Caki2 (cell line): Measurements from ENCODE around the gene LGALS4. TPM values are rescaled to one million over a fixed set of nuclear protein-coding genes. Genes with fewer than 3 reads are reported as not detected.
"Not testable (repeated sequence)": the region's sequence is repeated elsewhere in the genome, so short reads cannot be mapped to it uniquely, and the experiment has no call there.

ENCODE experiments used
- DNase-seq: peaks from one replicate; pipeline ENCODE4 v3.0.0-alpha.2; 2015; ENCODE audit warnings: low read depth
- in situ Hi-C: cut with HindIII; loops from 2 replicates; pipeline ENCODE4 v1.10.0; 2016; ENCODE audit warnings: low sequenced_read_pairs, low pct_unique_long_range_greater_than_20kb, mixed read lengths
- total RNA-seq: library from RNA; depleted of rRNA; stranded (reverse); fragments of >200 nt; shearing (Covaris generic); gene quantifications from 2 replicates; pipeline ENCODE4 v1.2.3, GENCODE V29; 2014; ENCODE audit warnings: low replicate concordance

LGALS4 gene
- total RNA-seq, 1 experiment from 2014 or later: not detected

- in situ Hi-C loops: loop anchor here (25.0 kb wide), 1 partner anchor 249 kb away; no protein-coding TSS in a partner anchor
These were observed 26.0 kb downstream of the LGALS4 start for GRCh38 chr19:38786572-38787265.

GRCh38 chr19:38786061-38786460, 26.7 kb downstream of the LGALS4 start:
- DNase-seq: not testable (repeated sequence)
- in situ Hi-C loops: loop anchor here (25.0 kb wide), 1 partner anchor 249 kb away; no protein-coding TSS in a partner anchor

More at GRCh38 chr19:38786572-38787265, 26.0 kb downstream of the LGALS4 start:
- DNase-seq: no peak

DNA sequence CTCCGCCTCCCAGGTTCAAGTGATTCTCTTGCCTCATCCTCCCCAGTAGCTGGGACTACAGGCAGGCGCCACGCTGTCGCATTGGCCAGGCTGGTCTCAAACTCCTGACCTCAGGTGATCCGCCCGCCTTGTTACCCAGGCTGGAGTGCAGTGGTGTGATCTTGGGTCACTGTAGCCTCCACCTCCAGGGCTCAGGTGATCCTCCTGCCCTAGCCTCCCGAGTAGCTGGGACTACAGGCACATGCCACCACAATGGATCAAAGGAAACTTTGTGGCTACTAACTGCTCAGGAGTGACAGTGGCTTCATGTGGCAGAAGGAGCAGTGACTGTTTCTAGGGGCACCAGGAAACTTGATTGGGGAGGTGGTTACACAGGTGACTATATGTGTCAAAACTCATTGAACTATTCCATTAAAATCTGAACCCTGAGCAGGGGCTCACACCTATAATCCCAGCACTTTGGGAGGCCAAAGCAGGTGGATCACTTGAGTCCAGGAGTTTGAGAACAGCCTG, 27.5 kb downstream of the LGALS4 start:
- no peak for DNase-seq
- in situ Hi-C loops: loop anchor here (25.0 kb wide), 1 partner anchor 248 kb away; no protein-coding TSS in a partner anchor

- in situ Hi-C loops: loop anchor here (25.0 kb wide), 1 partner anchor 247 kb away; no protein-coding TSS in a partner anchor
- no peak for DNase-seq
These were observed 28.5 kb downstream of the LGALS4 start for GRCh38 chr19:38784224-38784623.

DNA sequence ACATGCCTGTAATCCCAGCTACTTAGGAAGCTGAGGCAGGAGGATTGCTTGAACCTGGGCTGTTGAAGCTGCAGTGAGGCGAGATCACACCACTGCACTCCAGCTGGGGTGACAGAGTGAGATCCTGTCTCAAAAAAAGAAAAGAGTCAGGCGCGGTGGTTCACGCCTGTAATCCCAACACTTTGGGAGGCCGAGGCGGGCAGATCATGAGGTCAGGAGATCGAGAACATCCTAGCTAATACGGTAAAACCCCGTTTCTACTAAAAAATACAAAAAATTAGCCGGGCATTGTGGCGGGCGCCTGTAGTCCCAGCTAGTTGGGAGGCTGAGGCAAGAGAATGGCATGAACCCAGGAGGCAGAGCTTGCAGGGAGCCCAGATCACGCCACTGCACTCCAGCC, 30.5 kb downstream of the LGALS4 start:
- in situ Hi-C loops: loop anchor here (25.0 kb wide), 1 partner anchor 245 kb away; no protein-coding TSS in a partner anchor
- not testable (repeated sequence) for DNase-seq

DNA sequence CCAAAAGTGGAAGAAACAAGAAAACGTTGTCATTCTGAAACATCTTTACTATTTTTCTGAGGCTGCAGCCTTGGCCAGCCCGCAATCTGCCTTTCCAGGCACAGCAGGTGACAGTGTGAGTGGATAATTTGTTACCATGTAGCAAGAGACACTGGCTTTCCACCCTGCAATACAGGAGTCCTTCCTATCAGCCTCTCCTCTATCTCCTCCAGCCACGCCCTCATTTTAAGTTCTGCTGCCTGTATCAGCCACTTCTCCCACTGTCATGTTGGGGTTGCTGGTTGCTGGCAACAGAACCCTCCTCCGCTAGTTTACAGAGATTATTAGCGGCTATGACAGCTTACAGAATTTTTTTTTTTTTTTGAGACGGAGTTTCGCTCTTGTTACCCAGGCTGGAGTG, 31.7 kb downstream of the LGALS4 start:
- no peak for DNase-seq
- in situ Hi-C loops: loop anchor here (25.0 kb wide), 1 partner anchor 244 kb away; no protein-coding TSS in a partner anchor

GRCh38 chr19:38780443-38780842, 32.3 kb downstream of the LGALS4 start:
- DNase-seq: no peak
- in situ Hi-C loops: loop anchor here (25.0 kb wide), 1 partner anchor 243 kb away; no protein-coding TSS in a partner anchor

DNA sequence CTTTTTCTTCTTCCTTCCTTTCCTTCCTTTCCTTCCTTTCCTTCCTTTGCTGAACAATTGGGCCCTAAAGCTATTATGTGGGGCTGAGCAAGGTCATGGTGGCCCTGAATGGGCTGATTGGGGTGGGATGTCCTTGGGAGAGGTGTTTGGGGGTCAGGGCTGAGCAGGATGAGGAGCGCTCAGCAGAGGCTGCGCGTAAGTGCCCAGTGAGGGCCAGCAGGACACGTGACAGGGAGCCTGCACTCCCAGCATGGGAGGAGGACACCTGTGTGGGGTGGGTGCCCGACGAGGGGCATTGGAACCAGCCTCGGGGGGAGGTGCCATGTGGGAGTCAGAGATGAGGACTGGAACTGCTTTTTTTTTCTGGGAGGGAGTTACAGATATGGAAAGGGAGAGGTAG, 34.0 kb downstream of the LGALS4 start:
- no peak for DNase-seq
- in situ Hi-C loops: loop anchor here (25.0 kb wide), 1 partner anchor 241 kb away; no protein-coding TSS in a partner anchor

DNA sequence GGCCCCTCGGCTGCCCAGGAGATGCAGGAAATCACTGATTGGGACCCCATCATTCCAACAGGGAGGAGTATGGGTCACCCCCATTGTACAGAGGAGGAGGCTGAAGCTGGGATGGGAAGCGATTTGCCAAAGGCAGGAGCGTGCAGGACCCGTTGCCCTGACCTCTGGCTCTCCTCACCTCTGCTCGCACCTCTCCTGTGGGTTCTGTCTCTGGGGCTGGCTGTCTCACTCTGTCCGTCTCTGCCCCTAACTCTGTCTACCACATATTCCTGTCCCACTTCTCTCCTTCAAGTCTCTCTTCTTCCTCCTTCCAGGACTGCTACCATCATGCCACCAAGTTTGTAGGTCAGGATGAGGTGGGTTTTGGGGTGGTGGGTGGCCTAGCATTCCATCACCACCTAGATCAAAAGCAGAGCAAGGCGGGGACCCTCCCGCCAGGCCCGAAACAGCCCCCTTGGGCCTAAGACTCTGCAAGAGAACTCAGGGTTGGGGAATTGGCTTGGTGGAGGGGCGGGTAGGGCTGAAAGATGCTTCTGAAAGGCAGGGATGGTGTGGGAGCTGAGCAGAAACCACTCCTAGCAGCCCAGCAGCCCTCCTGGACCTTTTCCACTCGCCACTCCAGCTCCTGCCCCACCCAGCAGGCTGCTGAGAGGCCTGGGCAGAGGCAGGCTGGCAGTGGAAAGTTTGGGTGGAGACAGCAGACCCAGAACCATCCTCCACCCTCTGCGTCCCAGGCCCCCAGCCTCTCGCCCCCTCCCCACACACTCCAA, 38.4 kb downstream of the LGALS4 start:
- in situ Hi-C loops: no loop called here
- no peak for DNase-seq

DNA sequence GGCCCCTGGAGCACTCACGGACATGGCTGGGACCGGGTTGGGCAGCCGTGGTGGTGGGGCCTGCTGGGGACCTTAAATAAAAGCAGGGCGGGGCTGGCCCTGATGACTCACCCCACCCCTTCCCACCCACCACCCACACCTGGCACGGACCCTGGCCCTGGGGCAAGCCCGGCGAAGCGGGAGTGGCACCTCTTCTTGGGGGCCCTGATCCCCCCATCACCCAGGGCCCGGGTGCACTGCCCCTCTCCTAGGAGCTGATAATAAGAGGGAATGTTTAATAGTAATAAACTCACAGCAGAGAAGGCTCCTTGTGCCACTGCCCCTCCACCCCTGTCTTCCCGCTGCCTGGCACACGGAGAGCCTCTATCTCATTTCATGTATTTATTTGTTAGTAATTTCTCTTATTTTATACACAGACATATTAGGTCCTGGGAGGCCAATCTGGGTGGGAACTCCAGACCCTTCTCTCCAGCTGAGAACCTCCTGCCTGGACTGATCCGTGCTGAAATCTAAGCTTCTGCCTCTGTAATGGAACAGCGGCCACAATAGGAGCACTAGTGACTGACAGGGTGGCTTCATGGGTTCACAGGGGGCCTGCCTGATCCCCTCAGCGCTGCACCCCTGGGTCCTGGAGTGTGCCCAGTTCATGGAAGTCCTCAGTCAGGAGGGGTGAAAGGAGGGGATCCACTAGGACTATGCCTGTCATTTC, 39.1 kb downstream of the LGALS4 start, which contains the start of gene LGALS7:
Gene LGALS7 (minus strand): TSS at position 49 of the 709 bp plus-strand sequence. CDS start 25 bp downstream, at position 24.
- in situ Hi-C loops: no loop called here
- no peak for DNase-seq

DNA sequence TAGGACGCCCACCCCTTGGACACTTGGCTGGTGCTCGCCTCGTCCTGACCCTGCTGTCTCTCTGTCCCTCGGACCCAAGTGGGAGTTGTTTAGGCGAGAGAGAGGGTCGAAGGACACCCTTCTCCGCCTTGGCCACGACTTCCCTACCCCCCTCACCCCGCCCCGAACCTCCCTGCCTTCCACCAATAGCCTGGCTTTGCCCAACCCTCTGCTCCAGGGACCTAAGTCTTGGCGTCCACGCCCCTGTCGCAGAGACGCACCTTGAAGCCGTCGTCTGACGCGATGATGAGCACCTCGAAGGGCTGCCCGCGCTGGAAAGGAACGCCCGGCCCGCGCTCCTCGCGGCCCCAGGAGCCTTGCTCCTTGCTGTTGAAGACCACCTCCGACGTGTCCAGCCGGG, 41.2 kb downstream of the LGALS4 start:
- DNase-seq, in situ Hi-C loops: not testable (repeated sequence)

DNA sequence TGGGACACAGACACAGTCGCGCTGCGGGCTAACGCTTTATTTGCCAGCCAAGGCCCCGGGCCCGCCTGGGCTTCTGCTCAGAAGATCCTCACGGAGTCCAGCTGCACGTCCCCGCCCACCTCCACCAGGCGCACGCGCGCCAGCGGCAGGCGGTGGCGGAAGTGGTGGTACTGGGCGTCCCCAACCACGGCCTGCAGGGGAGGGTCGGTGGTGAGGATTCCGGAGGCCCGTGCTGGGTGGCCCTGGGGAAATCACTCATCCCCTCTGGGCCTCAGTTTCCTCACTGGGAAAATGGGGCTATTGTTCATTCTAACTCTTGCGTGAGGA, 41.8 kb downstream of the LGALS4 start:
- DNase-seq: not testable (repeated sequence)

GRCh38 chr19:38770228-38770948, 42.4 kb downstream of the LGALS4 start:
- DNase-seq, in situ Hi-C loops: not testable (repeated sequence)

More for the DNA sequence above, 41.8 kb downstream of the LGALS4 start:
- in situ Hi-C loops: not testable (repeated sequence)

- no peak for DNase-seq
- in situ Hi-C loops: no loop called here
These were observed 43.0 kb downstream of the LGALS4 start for GRCh38 chr19:38769635-38770211.

DNA sequence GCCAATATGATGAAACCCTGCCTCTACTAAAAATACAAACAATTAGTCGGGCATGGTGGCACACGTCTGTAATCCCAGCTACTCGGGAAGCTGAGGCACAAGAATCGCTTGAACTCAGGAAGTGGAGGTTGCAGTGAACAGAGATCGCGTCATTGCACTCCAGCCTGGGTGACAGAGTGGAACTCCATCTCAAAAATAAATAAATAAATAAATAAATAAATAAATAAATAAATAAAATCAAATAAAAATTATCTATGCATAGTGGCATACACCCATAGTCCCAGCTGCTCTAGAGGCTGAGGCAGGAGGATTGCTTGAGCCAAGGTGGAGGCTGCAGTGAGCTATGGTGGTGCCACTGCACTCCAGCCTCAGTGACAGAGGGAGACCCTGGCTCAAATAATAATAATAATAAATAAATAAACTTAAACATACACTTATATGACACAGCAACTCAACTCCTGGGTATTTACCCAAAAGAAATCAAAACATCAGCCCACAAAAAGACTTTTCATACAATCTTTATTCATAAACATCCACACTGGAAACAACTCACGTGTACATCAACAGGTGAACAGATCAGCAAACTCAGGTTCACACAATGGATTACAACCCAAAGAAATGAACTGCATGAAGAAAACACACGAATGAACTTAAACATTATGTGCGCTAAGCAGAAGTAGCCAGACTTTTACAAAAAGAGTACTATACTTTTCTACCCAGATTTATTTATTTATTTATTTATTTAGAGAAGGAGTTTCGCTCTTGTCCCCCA, 46.3 kb downstream of the LGALS4 start:
- DNase-seq: no peak

GRCh38 chr19:38765214-38765613, 47.5 kb downstream of the LGALS4 start:
- in situ Hi-C loops: no loop called here

More for the DNA sequence above, 46.3 kb downstream of the LGALS4 start:
- in situ Hi-C loops: no loop called here

More at GRCh38 chr19:38765214-38765613, 47.5 kb downstream of the LGALS4 start:
- no peak for DNase-seq
